ENCODE data around the gene PDE4C. TPM values are rescaled to one million over a fixed set of nuclear protein-coding genes. Genes with fewer than 3 reads are reported as not detected.
A peak's percentile ranks its signal among the peaks of the same experiment; 100 is the strongest.

Gene PDE4C
- total RNA-seq, 2 experiments from 2014 or later, result 1.4 TPM; not detected in 1

- H2AFZ ChIP-seq (ENCODE audit: low read length), result peak overlapping the region; percentile 11; the same call in 1 of the 2 replicates
- no peaks in the 10 kb centered on the region for H3K9me2 ChIP-seq (ENCODE audit: insufficient read depth, low read length)
- no TSS peak for BruUV-seq (replicated peaks)
- H4K20me1 ChIP-seq (ENCODE audit: insufficient read depth, low read length), result 0 out of 2 replicates have a peak, but pooled peaks cover 12% of the 10 kb centered on the region
- peaks cover 34% of the 10 kb centered on the region for H3K36me3 ChIP-seq (ENCODE audit: insufficient read depth, low read length)
- H3K4me1 ChIP-seq (ENCODE audit: insufficient read depth, low read length, poor library complexity, severe bottlenecking), result peaks cover 26% of the 10 kb centered on the region
- ChIA-PET CTCF (ENCODE audit: unreplicated experiment) (interaction anchor here (1.3 kb wide), 1 partner anchor 23 kb away, joined by 3 read pairs; no protein-coding TSS in a partner anchor), POLR2A (interaction anchor here (0.8 kb wide), 1 partner anchor 11 kb away, joined by 3 read pairs; no protein-coding TSS in a partner anchor)
- H3K9me3 ChIP-seq (ENCODE audit: low read length), result no peaks in the 10 kb centered on the region
- peak overlapping the region; percentile 97 for H3K4me3 ChIP-seq (ENCODE audit: low read depth, low read length, poor library complexity, severe bottlenecking)
- intact Hi-C loops (cut with micrococcal nuclease; ENCODE audit: unreplicated experiment), result no loop called here
- TF ChIP-seq EZH2phosphoT487 (IDR thresholded peaks at IDR 0.05; ENCODE audit: borderline replicate concordance, low read depth, low read length), result no peak
- TF ChIP-seq, protein P1, sequence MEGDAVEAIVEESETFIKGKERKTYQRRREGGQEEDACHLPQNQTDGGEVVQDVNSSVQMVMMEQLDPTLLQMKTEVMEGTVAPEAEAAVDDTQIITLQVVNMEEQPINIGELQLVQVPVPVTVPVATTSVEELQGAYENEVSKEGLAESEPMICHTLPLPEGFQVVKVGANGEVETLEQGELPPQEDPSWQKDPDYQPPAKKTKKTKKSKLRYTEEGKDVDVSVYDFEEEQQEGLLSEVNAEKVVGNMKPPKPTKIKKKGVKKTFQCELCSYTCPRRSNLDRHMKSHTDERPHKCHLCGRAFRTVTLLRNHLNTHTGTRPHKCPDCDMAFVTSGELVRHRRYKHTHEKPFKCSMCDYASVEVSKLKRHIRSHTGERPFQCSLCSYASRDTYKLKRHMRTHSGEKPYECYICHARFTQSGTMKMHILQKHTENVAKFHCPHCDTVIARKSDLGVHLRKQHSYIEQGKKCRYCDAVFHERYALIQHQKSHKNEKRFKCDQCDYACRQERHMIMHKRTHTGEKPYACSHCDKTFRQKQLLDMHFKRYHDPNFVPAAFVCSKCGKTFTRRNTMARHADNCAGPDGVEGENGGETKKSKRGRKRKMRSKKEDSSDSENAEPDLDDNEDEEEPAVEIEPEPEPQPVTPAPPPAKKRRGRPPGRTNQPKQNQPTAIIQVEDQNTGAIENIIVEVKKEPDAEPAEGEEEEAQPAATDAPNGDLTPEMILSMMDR (conservative IDR thresholded peaks at IDR 0.05; ENCODE audit: low read length), result no peak
- no peak for DNase-seq (ENCODE audit: low spot score)
- peak overlapping the region; percentile 89 for H3K4me2 ChIP-seq (ENCODE audit: low read length)
- peaks cover 8% of the 10 kb centered on the region; the same call in 1 of the 2 replicates for H3K79me2 ChIP-seq (ENCODE audit: insufficient read depth, low read depth, low read length)
- peak overlapping the region; percentile 53 for H3K27ac ChIP-seq (ENCODE audit: low read depth, low read length, poor library complexity, severe bottlenecking)
Observed at GRCh38 chr19:18194181-18194530, 32.1 kb downstream of the PDE4C start.

- Histone ChIP-seq H3K4me1 (ENCODE audit: insufficient read depth, low read length, poor library complexity, severe bottlenecking) (peaks cover 26% of the 10 kb centered on the region), H3K9me3 (ENCODE audit: low read length) (no peaks in the 10 kb centered on the region), H3K27ac (ENCODE audit: low read depth, low read length, poor library complexity, severe bottlenecking) (peak overlapping the region; percentile 53), H4K20me1 (ENCODE audit: insufficient read depth, low read length) (0 out of 2 replicates have a peak, but pooled peaks cover 12% of the 10 kb centered on the region), H2AFZ (ENCODE audit: low read length) (peak overlapping the region; percentile 24; the same call in 1 of the 2 replicates), H3K4me2 (ENCODE audit: low read length) (peak overlapping the region; percentile 89), H3K79me2 (ENCODE audit: insufficient read depth, low read depth, low read length) (peaks cover 8% of the 10 kb centered on the region; the same call in 1 of the 2 replicates), H3K36me3 (ENCODE audit: insufficient read depth, low read length) (peaks cover 28% of the 10 kb centered on the region), H3K4me3 (ENCODE audit: low read depth, low read length, poor library complexity, severe bottlenecking) (peak overlapping the region; percentile 97), H3K9me2 (ENCODE audit: insufficient read depth, low read length) (no peaks in the 10 kb centered on the region)
- peak; percentile 23 for DNase-seq (ENCODE audit: low spot score)
- intact Hi-C loops (cut with micrococcal nuclease; ENCODE audit: unreplicated experiment), result loop anchor here (2.0 kb wide), 1 partner anchor 25 kb away; no protein-coding TSS in a partner anchor
- CTCF ChIA-PET (ENCODE audit: unreplicated experiment), result interaction anchor here (0.6 to 1.3 kb wide), 2 partner anchors 23 to 59 kb away, joined by 3 to 4 read pairs; no protein-coding TSS in a partner anchor
- TF ChIP-seq, protein P1 (conservative IDR thresholded peaks at IDR 0.05; ENCODE audit: low read length), result peak; percentile 29; the same call in 1 of the 2 replicates
- no peak for TF ChIP-seq EZH2phosphoT487 (IDR thresholded peaks at IDR 0.05; ENCODE audit: borderline replicate concordance, low read depth, low read length)
- TSS peak; percentile 36 for BruUV-seq (replicated peaks)
- POLR2A ChIA-PET, result interaction anchor here (0.6 to 1.3 kb wide), 2 partner anchors 11 to 95 kb away, joined by 3 to 8 read pairs; partner anchors contain the start of gene RAB3A
Observed at GRCh38 chr19:18193388-18194180, 32.7 kb downstream of the PDE4C start.
